ENCODE data around the gene NOP56. TPM values are rescaled to one million over a fixed set of nuclear protein-coding genes. Genes with fewer than 3 reads are reported as not detected.

NOP56 gene
- polyA plus RNA-seq, 2 donors = 135 to 175 TPM

GRCh38 chr20:2637246-2637645 lies 15.2 kb upstream of the NOP56 start:
- no peaks in the 10 kb centered on the region for H3K4me1 ChIP-seq (ENCODE audit: control insufficient read depth in 2 of 2, insufficient read depth in 2 of 2, low read length in 1 of 2)
- no peak overlapping the region for H3K27ac ChIP-seq (ENCODE audit: low read depth in 2 of 2, low read length in 1 of 2)
- no peaks in the 10 kb centered on the region for H3K9me3 ChIP-seq (ENCODE audit: control insufficient read depth in 2 of 2, insufficient read depth in 1 of 2, low read depth in 1 of 2, low read length in 1 of 2)
- no peaks in the 10 kb centered on the region for H3K36me3 ChIP-seq (ENCODE audit: control insufficient read depth in 2 of 2, insufficient read depth in 2 of 2, low read length in 1 of 2)
- no peak overlapping the region for H3K4me3 ChIP-seq (ENCODE audit: low read depth in 1 of 2, low read length in 2 of 2)
- WGBS, 2 donors = 82 to 85% methylated on average over 6 of the region's 6 CpGs
- no peaks in the 10 kb centered on the region for H3K27me3 ChIP-seq (ENCODE audit: control insufficient read depth in 1 of 2, insufficient read depth in 2 of 2, low read length in 2 of 2)

- no peak overlapping the region for H3K27ac ChIP-seq (ENCODE audit: low read depth in 2 of 2, low read length in 1 of 2)
- H3K9me3 ChIP-seq (ENCODE audit: control insufficient read depth in 2 of 2, insufficient read depth in 1 of 2, low read depth in 1 of 2, low read length in 1 of 2) = no peaks in the 10 kb centered on the region
- H3K36me3 ChIP-seq (ENCODE audit: control insufficient read depth in 2 of 2, insufficient read depth in 2 of 2, low read length in 1 of 2) = no peaks in the 10 kb centered on the region
- no peaks in the 10 kb centered on the region for H3K27me3 ChIP-seq (ENCODE audit: control insufficient read depth in 1 of 2, insufficient read depth in 2 of 2, low read length in 2 of 2)
- 62 to 65% methylated on average over 1 of the region's 1 CpG for WGBS, 2 donors
- H3K4me3 ChIP-seq (ENCODE audit: low read depth in 1 of 2, low read length in 2 of 2) = no peak overlapping the region
- H3K4me1 ChIP-seq (ENCODE audit: control insufficient read depth in 2 of 2, insufficient read depth in 2 of 2, low read length in 1 of 2) = no peaks in the 10 kb centered on the region
Observed at GRCh38 chr20:2640260-2640659, 12.2 kb upstream of the NOP56 start.

- no peaks in the 10 kb centered on the region for H3K9me3 ChIP-seq (ENCODE audit: control insufficient read depth in 2 of 2, insufficient read depth in 1 of 2, low read depth in 1 of 2, low read length in 1 of 2)
- WGBS, 2 donors = 86% methylated on average over 9 of the region's 9 CpGs
- H3K4me3 ChIP-seq (ENCODE audit: low read depth in 1 of 2, low read length in 2 of 2) = no peak overlapping the region
- no peaks in the 10 kb centered on the region for H3K36me3 ChIP-seq (ENCODE audit: control insufficient read depth in 2 of 2, insufficient read depth in 2 of 2, low read length in 1 of 2)
- H3K27ac ChIP-seq (ENCODE audit: low read depth in 2 of 2, low read length in 1 of 2) = no peak overlapping the region
- no peaks in the 10 kb centered on the region for H3K4me1 ChIP-seq (ENCODE audit: control insufficient read depth in 2 of 2, insufficient read depth in 2 of 2, low read length in 1 of 2)
- H3K27me3 ChIP-seq (ENCODE audit: control insufficient read depth in 1 of 2, insufficient read depth in 2 of 2, low read length in 2 of 2) = no peaks in the 10 kb centered on the region
Observed at GRCh38 chr20:2640899-2641298, 11.5 kb upstream of the NOP56 start.

GRCh38 chr20:2643708-2644107 lies 8.7 kb upstream of the NOP56 start:
- Histone ChIP-seq H3K36me3 (ENCODE audit: control insufficient read depth in 2 of 2, insufficient read depth in 2 of 2, low read length in 1 of 2) (no peaks in the 10 kb centered on the region), H3K9me3 (ENCODE audit: control insufficient read depth in 2 of 2, insufficient read depth in 1 of 2, low read depth in 1 of 2, low read length in 1 of 2) (no peaks in the 10 kb centered on the region), H3K27ac (ENCODE audit: low read depth in 2 of 2, low read length in 1 of 2) (no peak overlapping the region), H3K27me3 (ENCODE audit: control insufficient read depth in 1 of 2, insufficient read depth in 2 of 2, low read length in 2 of 2) (no peaks in the 10 kb centered on the region), H3K4me3 (ENCODE audit: low read depth in 1 of 2, low read length in 2 of 2) (no peak overlapping the region), H3K4me1 (ENCODE audit: control insufficient read depth in 2 of 2, insufficient read depth in 2 of 2, low read length in 1 of 2) (no peaks in the 10 kb centered on the region)
- WGBS, 2 donors = 94 to 95% methylated on average over 1 of the region's 1 CpG

- Histone ChIP-seq H3K27me3 (ENCODE audit: control insufficient read depth in 1 of 2, insufficient read depth in 2 of 2, low read length in 2 of 2) (no peaks in the 10 kb centered on the region), H3K4me3 (ENCODE audit: low read depth in 1 of 2, low read length in 2 of 2) (peak overlapping the region; percentile 70 to 98), H3K27ac (ENCODE audit: low read depth in 2 of 2, low read length in 1 of 2) (peak overlapping the region; percentile 76 to 95), H3K36me3 (ENCODE audit: control insufficient read depth in 2 of 2, insufficient read depth in 2 of 2, low read length in 1 of 2) (peaks cover 24 to 34% of the 10 kb centered on the region in 2 donors), H3K9me3 (ENCODE audit: control insufficient read depth in 2 of 2, insufficient read depth in 1 of 2, low read depth in 1 of 2, low read length in 1 of 2) (no peaks in the 10 kb centered on the region), H3K4me1 (ENCODE audit: control insufficient read depth in 2 of 2, insufficient read depth in 2 of 2, low read length in 1 of 2) (peaks cover 2 to 6% of the 10 kb centered on the region in 2 donors)
- 1% methylated on average over 50 to 56 of the region's 56 CpGs for WGBS, 2 donors
Observed at GRCh38 chr20:2652724-2653555, 508 bp downstream of the NOP56 start.

GRCh38 chr20:2653556-2654383 lies 1.3 kb downstream of the NOP56 start:
- Histone ChIP-seq H3K27ac (ENCODE audit: low read depth in 2 of 2, low read length in 1 of 2) (no peak overlapping the region), H3K9me3 (ENCODE audit: control insufficient read depth in 2 of 2, insufficient read depth in 1 of 2, low read depth in 1 of 2, low read length in 1 of 2) (no peaks in the 10 kb centered on the region), H3K27me3 (ENCODE audit: control insufficient read depth in 1 of 2, insufficient read depth in 2 of 2, low read length in 2 of 2) (no peaks in the 10 kb centered on the region), H3K4me1 (ENCODE audit: control insufficient read depth in 2 of 2, insufficient read depth in 2 of 2, low read length in 1 of 2) (peaks cover 2 to 6% of the 10 kb centered on the region in 2 donors), H3K4me3 (ENCODE audit: low read depth in 1 of 2, low read length in 2 of 2) (peak overlapping the region; percentile 70 to 98), H3K36me3 (ENCODE audit: control insufficient read depth in 2 of 2, insufficient read depth in 2 of 2, low read length in 1 of 2) (peaks cover 30 to 42% of the 10 kb centered on the region in 2 donors)
- 22 to 23% methylated on average over 24 of the region's 24 CpGs for WGBS, 2 donors

GRCh38 chr20:2654384-2654822 lies 2.0 kb downstream of the NOP56 start:
- Histone ChIP-seq H3K4me1 (ENCODE audit: control insufficient read depth in 2 of 2, insufficient read depth in 2 of 2, low read length in 1 of 2) (peaks cover 2 to 6% of the 10 kb centered on the region in 2 donors), H3K27ac (ENCODE audit: low read depth in 2 of 2, low read length in 1 of 2) (no peak overlapping the region), H3K4me3 (ENCODE audit: low read depth in 1 of 2, low read length in 2 of 2) (peak overlapping the region in 1 of 2 donors; percentile 70), H3K36me3 (ENCODE audit: control insufficient read depth in 2 of 2, insufficient read depth in 2 of 2, low read length in 1 of 2) (peaks cover 35 to 48% of the 10 kb centered on the region in 2 donors), H3K9me3 (ENCODE audit: control insufficient read depth in 2 of 2, insufficient read depth in 1 of 2, low read depth in 1 of 2, low read length in 1 of 2) (no peaks in the 10 kb centered on the region), H3K27me3 (ENCODE audit: control insufficient read depth in 1 of 2, insufficient read depth in 2 of 2, low read length in 2 of 2) (no peaks in the 10 kb centered on the region)
- 73 to 75% methylated on average over 9 of the region's 9 CpGs for WGBS, 2 donors

GRCh38 chr20:2654831-2655230 lies 2.4 kb downstream of the NOP56 start:
- Histone ChIP-seq H3K4me1 (ENCODE audit: control insufficient read depth in 2 of 2, insufficient read depth in 2 of 2, low read length in 1 of 2) (peaks cover 2 to 6% of the 10 kb centered on the region in 2 donors), H3K36me3 (ENCODE audit: control insufficient read depth in 2 of 2, insufficient read depth in 2 of 2, low read length in 1 of 2) (peaks cover 35 to 52% of the 10 kb centered on the region in 2 donors), H3K27ac (ENCODE audit: low read depth in 2 of 2, low read length in 1 of 2) (no peak overlapping the region), H3K4me3 (ENCODE audit: low read depth in 1 of 2, low read length in 2 of 2) (peak overlapping the region in 1 of 2 donors; percentile 70), H3K27me3 (ENCODE audit: control insufficient read depth in 1 of 2, insufficient read depth in 2 of 2, low read length in 2 of 2) (no peaks in the 10 kb centered on the region), H3K9me3 (ENCODE audit: control insufficient read depth in 2 of 2, insufficient read depth in 1 of 2, low read depth in 1 of 2, low read length in 1 of 2) (no peaks in the 10 kb centered on the region)
- WGBS, 2 donors = 82% methylated on average over 3 of the region's 3 CpGs

- Histone ChIP-seq H3K27me3 (ENCODE audit: control insufficient read depth in 1 of 2, insufficient read depth in 2 of 2, low read length in 2 of 2) (no peaks in the 10 kb centered on the region), H3K36me3 (ENCODE audit: control insufficient read depth in 2 of 2, insufficient read depth in 2 of 2, low read length in 1 of 2) (peaks cover 38 to 59% of the 10 kb centered on the region in 2 donors), H3K27ac (ENCODE audit: low read depth in 2 of 2, low read length in 1 of 2) (no peak overlapping the region), H3K4me3 (ENCODE audit: low read depth in 1 of 2, low read length in 2 of 2) (no peak overlapping the region), H3K4me1 (ENCODE audit: control insufficient read depth in 2 of 2, insufficient read depth in 2 of 2, low read length in 1 of 2) (peaks cover 2 to 6% of the 10 kb centered on the region in 2 donors), H3K9me3 (ENCODE audit: control insufficient read depth in 2 of 2, insufficient read depth in 1 of 2, low read depth in 1 of 2, low read length in 1 of 2) (no peaks in the 10 kb centered on the region)
- WGBS, 2 donors = 90 to 91% methylated on average over 17 of the region's 17 CpGs
Observed at GRCh38 chr20:2655331-2656116, 3.1 kb downstream of the NOP56 start.

Measured in esophagus (tissue), 2 donors.